ENCODE data around the gene HAO2.

DNA sequence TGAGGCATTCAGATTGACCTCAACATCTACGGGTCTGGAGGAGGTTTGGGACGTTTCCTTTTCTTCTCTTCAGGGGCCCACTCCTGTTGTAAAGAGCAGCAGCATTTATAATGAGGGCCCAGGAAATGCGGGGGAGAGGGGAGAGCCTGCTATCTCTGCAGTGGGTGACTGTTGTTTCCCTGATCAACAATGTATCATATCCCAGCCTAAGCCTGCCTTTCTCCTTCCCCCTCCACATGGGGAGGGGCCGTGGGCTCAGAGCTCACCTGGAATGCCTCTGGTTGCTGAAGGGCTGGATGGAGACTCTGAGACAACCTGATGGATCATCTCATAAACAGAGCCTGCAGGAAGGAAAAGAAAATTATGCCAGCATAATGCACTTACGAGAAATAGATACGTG is 36.0 kb upstream of the HAO2 start:
- TF ChIP-seq POLR2A (IDR thresholded peaks at IDR 0.05; ENCODE audit: low read length) (no peak), GATA1 (IDR thresholded peaks at IDR 0.05; ENCODE audit: low read depth, low read length) (no peak)

Measured in erythroblast (primary cell).